ENCODE results near the gene SLN. TPM values are rescaled to one million over a fixed set of nuclear protein-coding genes. Genes with fewer than 3 reads are reported as not detected.
"Not testable (repeated sequence)": the region's sequence is repeated elsewhere in the genome, so short reads cannot be mapped to it uniquely, and the experiment has no call there.

The SLN gene
- total RNA-seq (under 1 TPM in 1 of 7 donors, not detected in 6; 0.60 TPM), polyA plus RNA-seq (1 to 10 TPM in 1 of 2 donors, not detected in 1; 5.1 TPM)
- long read RNA-seq, donor 1 = 0 reads
- long read RNA-seq, donor 2, transcript SLN-201 (2 exons, 722 nt) = major isoform, 6 of 6 reads
- long read RNA-seq, donor 2, partial matches to known transcripts = 0 of 6 reads
- long read RNA-seq, donor 2, other reads (novel, unspliced or antisense) = 0 of 6 reads
- long read RNA-seq, donor 3 = 0 reads

DNA sequence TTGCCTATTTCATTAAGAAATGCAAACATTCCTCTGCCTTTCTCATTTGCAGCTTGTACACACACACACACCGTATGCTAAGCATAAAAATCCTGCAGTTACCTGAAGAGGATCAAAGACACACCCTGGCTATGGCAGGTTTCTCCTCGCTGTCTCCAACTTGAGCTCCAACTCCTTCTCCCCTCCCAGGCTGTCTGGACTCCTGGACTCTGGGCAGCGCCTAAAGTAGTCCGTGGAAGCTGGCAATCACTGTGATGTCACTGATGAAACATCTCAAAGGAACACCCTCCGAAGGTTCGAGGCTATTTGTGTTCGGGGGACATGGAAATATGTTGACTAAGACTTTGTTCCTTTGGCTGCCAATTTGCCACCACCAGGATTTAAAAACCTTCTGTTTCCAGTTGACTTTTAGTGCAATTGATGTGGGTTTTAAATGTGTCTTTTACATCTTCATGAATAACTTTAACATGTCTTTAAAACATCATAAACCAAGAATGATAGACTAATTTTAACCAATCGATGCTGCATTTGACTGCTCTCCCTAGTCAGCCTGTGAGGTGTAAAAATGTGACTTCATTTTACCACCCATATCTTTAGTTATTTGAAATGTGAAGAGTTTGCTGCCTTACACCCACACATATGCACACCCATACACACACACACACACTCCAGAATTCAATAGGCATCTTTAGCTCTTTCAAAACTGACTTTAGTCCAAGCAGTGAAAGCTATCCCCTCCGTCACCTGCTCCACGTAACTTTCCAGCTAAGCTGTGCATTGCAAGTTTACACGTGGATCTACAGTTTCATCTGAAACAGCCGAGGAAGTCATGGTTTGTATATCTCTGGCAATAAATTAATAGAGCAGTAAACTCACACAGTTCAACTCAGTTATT, at the start of gene SLN:
Gene SLN, minus strand, starts transcription at position 196 of the 895 bp plus-strand sequence.
- Histone ChIP-seq H3K27ac (no peak within 1 kb of the TSS), H3K4me3 (no peak within 1 kb of the TSS), H3K4me1 (ENCODE audit: insufficient read depth) (no peaks in the 10 kb centered on the region), H3K27me3 (no peaks in the 10 kb centered on the region), H3K9me3 (no peaks in the 10 kb centered on the region), H3K36me3 (no peaks in the 10 kb centered on the region)
- TF ChIP-seq, protein P1, sequence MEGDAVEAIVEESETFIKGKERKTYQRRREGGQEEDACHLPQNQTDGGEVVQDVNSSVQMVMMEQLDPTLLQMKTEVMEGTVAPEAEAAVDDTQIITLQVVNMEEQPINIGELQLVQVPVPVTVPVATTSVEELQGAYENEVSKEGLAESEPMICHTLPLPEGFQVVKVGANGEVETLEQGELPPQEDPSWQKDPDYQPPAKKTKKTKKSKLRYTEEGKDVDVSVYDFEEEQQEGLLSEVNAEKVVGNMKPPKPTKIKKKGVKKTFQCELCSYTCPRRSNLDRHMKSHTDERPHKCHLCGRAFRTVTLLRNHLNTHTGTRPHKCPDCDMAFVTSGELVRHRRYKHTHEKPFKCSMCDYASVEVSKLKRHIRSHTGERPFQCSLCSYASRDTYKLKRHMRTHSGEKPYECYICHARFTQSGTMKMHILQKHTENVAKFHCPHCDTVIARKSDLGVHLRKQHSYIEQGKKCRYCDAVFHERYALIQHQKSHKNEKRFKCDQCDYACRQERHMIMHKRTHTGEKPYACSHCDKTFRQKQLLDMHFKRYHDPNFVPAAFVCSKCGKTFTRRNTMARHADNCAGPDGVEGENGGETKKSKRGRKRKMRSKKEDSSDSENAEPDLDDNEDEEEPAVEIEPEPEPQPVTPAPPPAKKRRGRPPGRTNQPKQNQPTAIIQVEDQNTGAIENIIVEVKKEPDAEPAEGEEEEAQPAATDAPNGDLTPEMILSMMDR (IDR thresholded peaks at IDR 0.05) = no peak
- TF ChIP-seq EP300 (IDR thresholded peaks at IDR 0.05) = no peak
- TF ChIP-seq POLR2A (IDR thresholded peaks at IDR 0.05) = no peak
- no peak for DNase-seq
- 37 to 49% (median 47%) methylated on average over 12 of the region's 12 CpGs for WGBS, 3 donors
- intact Hi-C loops (cut with DNase I) = no loop called here

DNA sequence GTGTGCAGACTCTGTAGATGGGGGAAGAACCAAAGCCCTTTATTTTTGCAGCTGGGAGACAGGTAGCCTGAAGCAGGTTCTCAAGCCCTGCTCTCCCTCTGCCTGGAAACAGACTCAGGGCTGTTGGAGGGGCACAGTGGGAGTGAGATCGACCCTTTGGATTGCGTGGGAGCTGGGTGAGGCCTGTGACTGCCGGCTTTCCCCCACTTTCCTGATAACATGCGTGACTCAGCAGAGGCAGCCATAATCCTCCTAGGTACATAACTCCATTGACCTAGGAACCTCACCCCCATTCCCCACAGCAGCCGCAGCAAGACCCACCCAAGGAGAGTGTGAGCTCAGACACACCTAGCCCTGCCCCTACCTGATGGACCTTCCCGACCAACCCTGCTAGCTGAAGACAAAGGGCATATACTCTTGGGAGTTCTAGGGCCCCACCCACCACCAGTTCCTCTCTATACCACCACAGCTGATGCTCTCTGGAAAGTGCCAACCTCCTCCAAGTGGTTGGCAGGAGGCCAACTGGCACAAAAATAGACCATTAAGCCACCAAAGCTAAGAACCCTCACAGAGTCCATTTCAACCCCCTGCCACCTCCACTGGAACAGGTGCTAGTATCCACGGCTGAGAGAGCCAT, 47.0 kb upstream of the SLN start:
- H3K36me3 ChIP-seq; DNase-seq; intact Hi-C loops (cut with DNase I); H3K27ac ChIP-seq; H3K4me3 ChIP-seq; H3K4me1 ChIP-seq (ENCODE audit: insufficient read depth); H3K9me3 ChIP-seq; H3K27me3 ChIP-seq: not testable (repeated sequence)
- 64 to 80% (median 66%) methylated on average over 7 of the region's 7 CpGs for WGBS, 3 donors

DNA sequence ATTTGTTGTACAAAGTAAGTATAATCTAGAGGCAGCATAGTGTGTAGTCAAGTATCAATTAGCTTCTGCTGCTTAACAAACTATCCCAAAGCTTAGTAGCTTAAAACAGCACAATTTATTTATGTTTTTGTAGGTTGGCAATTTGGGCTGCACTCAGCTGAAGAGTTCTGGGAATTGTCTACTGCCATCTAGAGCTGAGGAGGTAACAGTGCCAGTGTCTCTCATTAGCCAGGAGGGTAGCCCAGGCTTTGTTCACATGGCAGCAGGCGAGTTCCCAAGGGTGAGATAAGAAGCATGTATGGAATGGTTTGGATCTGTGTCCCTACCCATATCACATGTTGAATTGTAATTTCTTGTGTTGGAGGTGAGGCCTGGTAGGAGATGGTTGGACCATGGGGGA, 45.8 kb upstream of the SLN start:
- no peak overlapping the region for H3K4me3 ChIP-seq
- no peaks in the 10 kb centered on the region for H3K4me1 ChIP-seq (ENCODE audit: insufficient read depth)
- TF ChIP-seq, protein P1 (IDR thresholded peaks at IDR 0.05) = no peak
- no peak for TF ChIP-seq EP300 (IDR thresholded peaks at IDR 0.05)
- no peak for TF ChIP-seq POLR2A (IDR thresholded peaks at IDR 0.05)
- H3K36me3 ChIP-seq = no peaks in the 10 kb centered on the region
- whole genome bisulfite sequencing, 3 donors = 68 to 86% (median 79%) methylated on average over 1 of the region's 1 CpG
- intact Hi-C loops (cut with DNase I) = no loop called here
- no peaks in the 10 kb centered on the region for H3K9me3 ChIP-seq
- no peak for DNase-seq
- no peak overlapping the region for H3K27ac ChIP-seq
- no peaks in the 10 kb centered on the region for H3K27me3 ChIP-seq

DNA sequence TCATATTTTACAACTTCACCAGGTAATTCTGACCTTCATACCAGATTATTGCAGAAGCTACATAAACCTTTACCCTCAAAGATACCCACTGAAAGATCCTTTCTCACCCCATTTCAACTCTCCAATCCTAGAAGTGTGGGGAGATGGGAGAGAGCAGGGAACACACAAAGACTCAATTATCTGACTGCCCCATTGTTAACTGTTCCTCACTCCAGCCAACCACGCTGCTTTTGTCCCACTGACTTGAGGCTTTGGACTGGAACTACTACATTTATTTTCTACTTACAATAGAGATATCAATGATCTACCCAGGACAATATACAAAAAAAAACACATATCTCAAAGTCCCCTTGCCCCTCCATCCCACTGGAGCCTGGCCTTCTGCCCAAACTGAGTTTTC, 44.7 kb upstream of the SLN start:
- H3K4me1 ChIP-seq (ENCODE audit: insufficient read depth) = no peaks in the 10 kb centered on the region
- H3K9me3 ChIP-seq = no peaks in the 10 kb centered on the region
- no peak overlapping the region for H3K4me3 ChIP-seq
- H3K36me3 ChIP-seq = no peaks in the 10 kb centered on the region
- H3K27ac ChIP-seq = no peak overlapping the region
- WGBS, 3 donors = 89 to 92% (median 90%) methylated on average over 1 of the region's 1 CpG
- H3K27me3 ChIP-seq = no peaks in the 10 kb centered on the region
- DNase-seq = no peak
- intact Hi-C loops (cut with DNase I) = no loop called here
- TF ChIP-seq, protein P1 (IDR thresholded peaks at IDR 0.05) = no peak
- TF ChIP-seq EP300 (IDR thresholded peaks at IDR 0.05) (no peak), POLR2A (IDR thresholded peaks at IDR 0.05) (no peak)

Measured in ovary (tissue), 10 donors.